Ovary (tissue), 9 donors: ENCODE measurements around the gene MAP3K10. TPM values are rescaled to one million over a fixed set of nuclear protein-coding genes. Genes with fewer than 3 reads are reported as not detected.

Experiments used
- DNase-seq, 5 donors: peaks; one replicate each; pipeline ENCODE4 v3.0.0-alpha.2; 2019 to 2020
- H3K27ac ChIP-seq, 2 donors: fragments of 200-600 bp; one replicate each; pipeline versions ENCODE4 v1.5.1 to v1.8.0; 2019 to 2022
- H3K27me3 ChIP-seq: fragments of 200-600 bp; one replicate; pipeline ENCODE4 v1.8.0; 2022
- H3K36me3 ChIP-seq: fragments of 200-600 bp; sonication (generic); one replicate; pipeline ENCODE4 v1.5.1; 2019
- H3K4me1 ChIP-seq: one replicate; pipeline ENCODE4 v1.8.1; 2013; ENCODE audit warnings: mild to moderate bottlenecking, moderate library complexity; ENCODE audit not compliant: insufficient read depth
- H3K4me3 ChIP-seq: fragments of 200-600 bp; sonication (generic); one replicate; pipeline ENCODE4 v1.5.1; 2017
- H3K9me3 ChIP-seq, 2 donors: fragments of 200-600 bp in 1 of 2; sonication (generic) in 1 of 2; one replicate each; pipeline versions ENCODE4 v1.5.1 to v1.8.1; 2013 to 2019; ENCODE audit warnings: mild to moderate bottlenecking in 1 of 2, moderate library complexity in 1 of 2
- EP300 ChIP-seq: sonication (generic); formaldehyde crosslinking; IDR thresholded peaks from one replicate; pipeline ENCODE4 v1.6.1; 2017; ENCODE audit warnings: antibody characterized with exemption
- POLR2A ChIP-seq: fragments of 450-650 bp; IDR thresholded peaks from one replicate; pipeline ENCODE4 v1.6.1; 2017; ENCODE audit warnings: antibody characterized with exemption, mild to moderate bottlenecking, moderate library complexity
- WGBS, 3 donors: extraction: QIAGEN DNeasy Blood & Tissue Kit in 1 of 3; methylation state at CpG; one replicate each; pipeline versions ENCODE4 v1.1.5 to v1.1.7; 2013 to 2017; 5-methylcytosine and 5-hydroxymethylcytosine counted together
- intact Hi-C, 4 donors: fragments of 100-400 bp; cut with DNase I; formaldehyde crosslinking; loops; one replicate each; pipeline versions ENCODE4 v1.11.0 to v1.15.1; 2022 to 2023
- polyA plus RNA-seq, 2 donors: library from polyadenylated mRNA; stranded (reverse); fragments of 200-250 nt in 1 of 2; fragments of 350-450 nt in 1 of 2; fragmentation: Illumina TruSeq in 1 of 2; extraction: RNeasy Lipid Tissue Mini Kit (QIAGEN cat#74804) in 1 of 2; gene quantifications; one replicate each; pipeline ENCODE4 v1.2.3, GENCODE V29; 2013 to 2014
- total RNA-seq, 7 donors: library from RNA; depleted of rRNA in 2 of 7; stranded (reverse); fragments of >200 nt in 2 of 7; fragmentation: NEBNext Ultra II Directional in 3 of 7; extraction: Animal tissue kit (Norgen Biotek cat#: 25700) in 3 of 7; gene quantifications; one replicate each; pipeline versions ENCODE4 v1.1.0 to v1.2.4, GENCODE V29; 2016 to 2023
- TF ChIP-seq, protein P1 (sequence below), 3 donors: fragments of 450-650 bp in 2 of 3; fragments of 200-600 bp in 1 of 3; IDR thresholded peaks; one replicate each; pipeline versions ENCODE4 v1.5.1 to v1.8.0; 2016 to 2022; ENCODE audit warnings: antibody characterized with exemption in 3 of 3, mild to moderate bottlenecking in 1 of 3
- donor health status: DM: no; HTN: no; CAD: no; lungs with moderate emphysema.
- donor health status: DM: no; HTN: no; CAD: no.
- donor health status: Bipolar disorder and iron deficiency.
- donor health status: DM: yes; HTN: yes; CAD: no.
- donor health status: DM: no; HTN: no; CAD: no.
- donor health status: DM: yes; HTN: yes; CAD: no.

The MAP3K10 gene
- total and polyA plus RNA-seq, 9 donors, result 1.2 to 26.2 (median 14.6) TPM

DNA sequence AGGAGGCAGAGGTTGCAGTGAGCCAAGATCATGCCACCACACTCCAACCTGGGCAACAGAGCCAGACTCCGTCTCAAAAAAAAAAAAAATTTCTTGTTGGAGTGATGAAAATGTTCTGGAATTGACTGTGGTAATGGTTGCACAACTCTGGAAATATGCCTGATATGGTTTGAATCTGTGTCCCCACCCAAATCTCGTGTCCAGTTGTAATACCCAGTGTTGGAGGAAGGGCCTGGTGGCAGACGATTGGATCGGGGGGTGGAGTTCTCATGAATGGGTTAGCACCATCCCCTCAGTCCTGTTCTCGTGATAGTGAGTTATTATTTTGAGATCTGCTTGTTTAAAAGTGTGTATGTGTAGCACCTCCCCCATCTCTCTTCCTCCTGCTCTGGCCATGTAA is 41.1 kb upstream of the MAP3K10 start:
- WGBS, 3 donors, result 68 to 75% (median 73%) methylated on average over 5 of the region's 5 CpGs
- Histone ChIP-seq H3K36me3 (no peaks in the 10 kb centered on the region), H3K27ac (no peak overlapping the region), H3K9me3 (no peaks in the 10 kb centered on the region), H3K4me3 (no peak overlapping the region), H3K4me1 (no peaks in the 10 kb centered on the region), H3K27me3 (no peaks in the 10 kb centered on the region)
- TF ChIP-seq, protein P1, sequence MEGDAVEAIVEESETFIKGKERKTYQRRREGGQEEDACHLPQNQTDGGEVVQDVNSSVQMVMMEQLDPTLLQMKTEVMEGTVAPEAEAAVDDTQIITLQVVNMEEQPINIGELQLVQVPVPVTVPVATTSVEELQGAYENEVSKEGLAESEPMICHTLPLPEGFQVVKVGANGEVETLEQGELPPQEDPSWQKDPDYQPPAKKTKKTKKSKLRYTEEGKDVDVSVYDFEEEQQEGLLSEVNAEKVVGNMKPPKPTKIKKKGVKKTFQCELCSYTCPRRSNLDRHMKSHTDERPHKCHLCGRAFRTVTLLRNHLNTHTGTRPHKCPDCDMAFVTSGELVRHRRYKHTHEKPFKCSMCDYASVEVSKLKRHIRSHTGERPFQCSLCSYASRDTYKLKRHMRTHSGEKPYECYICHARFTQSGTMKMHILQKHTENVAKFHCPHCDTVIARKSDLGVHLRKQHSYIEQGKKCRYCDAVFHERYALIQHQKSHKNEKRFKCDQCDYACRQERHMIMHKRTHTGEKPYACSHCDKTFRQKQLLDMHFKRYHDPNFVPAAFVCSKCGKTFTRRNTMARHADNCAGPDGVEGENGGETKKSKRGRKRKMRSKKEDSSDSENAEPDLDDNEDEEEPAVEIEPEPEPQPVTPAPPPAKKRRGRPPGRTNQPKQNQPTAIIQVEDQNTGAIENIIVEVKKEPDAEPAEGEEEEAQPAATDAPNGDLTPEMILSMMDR (IDR thresholded peaks at IDR 0.05), result no peak
- TF ChIP-seq POLR2A, result no peak
- intact Hi-C loops, result no loop called here
- no peak for DNase-seq

DNA sequence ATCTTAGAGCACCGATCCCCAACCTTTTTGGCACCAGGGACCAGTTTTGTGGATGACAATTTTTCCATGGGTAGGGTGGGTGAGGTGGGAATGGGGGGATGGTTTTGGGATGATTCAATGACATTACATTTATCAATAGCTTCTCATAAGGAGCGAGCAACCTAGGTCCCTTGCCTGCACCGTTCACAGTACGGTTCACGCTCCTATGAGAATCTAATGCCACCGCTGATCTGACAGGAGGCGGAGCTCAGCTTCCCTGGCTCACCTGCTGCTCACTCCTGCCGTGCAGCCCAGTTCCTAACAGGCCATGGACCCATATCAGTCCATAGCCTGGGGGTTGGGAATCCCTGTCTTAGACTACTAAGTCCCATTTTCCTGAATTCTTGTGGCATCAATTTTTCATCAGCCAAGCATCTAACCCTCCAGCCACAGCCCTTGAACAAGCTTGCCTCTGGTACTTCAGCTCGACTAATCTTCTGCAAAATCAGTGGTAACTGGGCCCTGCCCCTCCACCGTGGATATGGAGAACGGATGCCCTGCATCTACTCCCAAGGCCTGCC is 37.0 kb upstream of the MAP3K10 start:
- H3K27ac ChIP-seq, result no peak overlapping the region
- WGBS, 3 donors, result 76 to 82% (median 79%) methylated on average over 11 of the region's 11 CpGs
- intact Hi-C loops, result no loop called here
- H3K4me1 ChIP-seq, result no peaks in the 10 kb centered on the region
- no peaks in the 10 kb centered on the region for H3K9me3 ChIP-seq
- no peaks in the 10 kb centered on the region for H3K27me3 ChIP-seq
- no peaks in the 10 kb centered on the region for H3K36me3 ChIP-seq
- DNase-seq, result no peak
- TF ChIP-seq POLR2A, result no peak
- TF ChIP-seq EP300, result no peak
- TF ChIP-seq, protein P1 (IDR thresholded peaks at IDR 0.05), result no peak
- no peak overlapping the region for H3K4me3 ChIP-seq

DNA sequence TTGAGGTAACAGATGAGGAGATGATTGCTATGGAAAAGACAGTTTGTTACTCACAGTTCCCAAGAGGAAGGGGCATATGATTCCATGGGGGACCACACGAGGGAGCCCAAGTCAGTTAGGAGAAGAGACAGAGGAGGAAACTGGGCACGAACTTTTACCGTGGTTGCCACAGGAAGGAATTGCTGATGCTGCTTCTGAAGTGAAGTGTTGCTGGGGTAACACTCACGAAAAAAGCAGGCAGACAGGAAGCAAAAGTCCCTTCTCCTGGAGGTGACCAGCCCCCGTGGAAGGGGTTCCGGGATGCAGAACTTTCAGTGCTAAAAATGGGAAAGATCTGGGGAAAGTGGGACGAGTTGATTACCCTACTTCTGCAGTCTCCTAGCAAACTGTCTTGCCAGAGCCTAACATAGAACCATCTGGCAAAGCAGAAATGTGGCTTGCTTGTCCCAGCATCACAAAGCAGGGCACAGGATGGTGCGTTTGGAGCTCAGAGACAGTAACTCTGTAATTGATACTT is 35.4 kb upstream of the MAP3K10 start:
- TF ChIP-seq EP300 (no peak), POLR2A (no peak)
- TF ChIP-seq, protein P1 (IDR thresholded peaks at IDR 0.05), result no peak
- no peak for DNase-seq
- Histone ChIP-seq H3K27ac (no peak overlapping the region), H3K4me3 (no peak overlapping the region), H3K4me1 (peaks cover 1% of the 10 kb centered on the region), H3K9me3 (no peaks in the 10 kb centered on the region), H3K27me3 (no peaks in the 10 kb centered on the region), H3K36me3 (no peaks in the 10 kb centered on the region)
- intact Hi-C loops, result no loop called here
- WGBS, 3 donors, result 64 to 72% (median 67%) methylated on average over 8 of the region's 8 CpGs

DNA sequence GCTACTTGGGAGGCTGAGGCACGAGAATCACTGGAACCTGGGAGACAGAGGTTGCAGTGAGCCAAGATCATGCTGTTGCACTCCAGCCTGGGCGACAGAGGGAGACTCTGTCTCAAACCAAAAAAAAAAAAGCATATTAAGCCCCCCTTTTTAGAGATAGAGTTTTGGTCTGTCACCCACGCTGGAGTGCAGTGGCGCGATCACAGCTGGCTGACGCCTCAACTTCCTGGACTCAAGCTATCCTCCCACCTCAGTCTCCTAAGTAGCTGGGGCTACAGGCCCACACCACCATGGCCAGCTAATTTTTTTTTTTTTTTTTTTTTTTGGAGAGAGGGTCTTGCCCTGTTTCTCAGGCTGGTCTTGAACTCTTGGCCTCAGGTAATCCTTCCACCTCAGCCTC is 34.2 kb upstream of the MAP3K10 start:
- WGBS, 3 donors, result 43 to 62% (median 56%) methylated on average over 6 of the region's 6 CpGs
- Histone ChIP-seq H3K9me3 (no peaks in the 10 kb centered on the region), H3K4me3 (no peak overlapping the region), H3K36me3 (no peaks in the 10 kb centered on the region), H3K27me3 (no peaks in the 10 kb centered on the region), H3K27ac (no peak overlapping the region), H3K4me1 (peaks cover 1% of the 10 kb centered on the region)
- intact Hi-C loops, result no loop called here
- TF ChIP-seq EP300, result no peak
- TF ChIP-seq, protein P1 (IDR thresholded peaks at IDR 0.05), result no peak
- TF ChIP-seq POLR2A, result no peak
- DNase-seq, result no peak
